K562 (cell line): ENCODE data around the gene HEPACAM2. TPM values are rescaled to one million over a fixed set of nuclear protein-coding genes. Genes with fewer than 3 reads are reported as not detected.

Experiments used
- E2F3 ChIP-seq: fragments of 250-450 bp; sonication (Bioruptor Pico); IDR thresholded peaks from 2 replicates; pipeline ENCODE4 v1.4.0; 2020; ENCODE audit warnings: mild to moderate bottlenecking
- ERF ChIP-seq: fragments of 450-650 bp; formaldehyde crosslinking; IDR thresholded peaks from 2 replicates; pipeline ENCODE4 v1.4.0; 2020; ENCODE audit warnings: mild to moderate bottlenecking, mixed read lengths
- ESRRA ChIP-seq: fragments of 450-650 bp; IDR thresholded peaks from 2 replicates; pipeline ENCODE4 v1.6.1; 2014; ENCODE audit warnings: low read depth, mild to moderate bottlenecking, moderate library complexity, borderline replicate concordance
- FOXP1 ChIP-seq: sonication (generic); formaldehyde crosslinking; IDR thresholded peaks from 2 replicates; pipeline ENCODE4 v1.8.0; 2022; ENCODE audit warnings: mild to moderate bottlenecking, missing genetic modification reagents
- GABPB1 ChIP-seq: sonication (generic); formaldehyde crosslinking; IDR thresholded peaks from 2 replicates; pipeline ENCODE4 v1.8.0; 2022; ENCODE audit warnings: mild to moderate bottlenecking, missing genetic modification reagents
- HDGF ChIP-seq: fragments of 450-650 bp; IDR thresholded peaks from 2 replicates; pipeline ENCODE4 v1.6.1; 2016
- HMG20A ChIP-seq: fragments of 450-650 bp; formaldehyde crosslinking; conservative IDR thresholded peaks from 2 replicates; pipeline ENCODE4 v1.4.0; 2020; ENCODE audit warnings: mild to moderate bottlenecking, mixed read lengths
- IFI16 ChIP-seq: fragments of 250-450 bp; sonication (Bioruptor Pico); IDR thresholded peaks from 2 replicates; pipeline ENCODE4 v2.1.2; 2022; ENCODE audit warnings: mild to moderate bottlenecking, inconsistent platforms
- MITF ChIP-seq: IDR thresholded peaks from 2 replicates; pipeline ENCODE4 v1.6.1; 2014; ENCODE audit warnings: antibody characterized with exemption
- MXD1 ChIP-seq: fragments of 250-450 bp; sonication (Bioruptor Pico); IDR thresholded peaks from 2 replicates; pipeline ENCODE4 v1.8.0; 2021; ENCODE audit warnings: borderline replicate concordance, mild to moderate bottlenecking, moderate library complexity; ENCODE audit not compliant: poor library complexity, severe bottlenecking
- NCOA2 ChIP-seq, 2 experiments: fragments of 450-650 bp; IDR thresholded peaks; 2 replicates each; pipeline ENCODE4 v1.6.1; 2018; ENCODE audit warnings: mild to moderate bottlenecking in 2 of 2, moderate library complexity in 1 of 2; ENCODE audit not compliant: partially characterized antibody in 2 of 2
- NCOA4 ChIP-seq: fragments of 450-650 bp; IDR thresholded peaks from 2 replicates; pipeline ENCODE4 v1.6.1; 2018; ENCODE audit warnings: mild to moderate bottlenecking; ENCODE audit not compliant: partially characterized antibody
- NFIC ChIP-seq: fragments of 450-650 bp; IDR thresholded peaks from 2 replicates; pipeline ENCODE4 v1.6.1; 2017; ENCODE audit warnings: mild to moderate bottlenecking, inconsistent platforms
- RAD51 ChIP-seq: fragments of 450-650 bp; IDR thresholded peaks from 2 replicates; pipeline ENCODE4 v1.7.1; 2016; ENCODE audit warnings: low read depth, mild to moderate bottlenecking, borderline replicate concordance
- RNF219 ChIP-seq: fragments of 250-450 bp; sonication (Bioruptor Pico); IDR thresholded peaks from 2 replicates; pipeline ENCODE4 v1.5.0; 2022; ENCODE audit warnings: mild to moderate bottlenecking
- SMAD2 ChIP-seq: fragments of 150-350 bp; IDR thresholded peaks from 2 replicates; pipeline ENCODE4 v1.6.1; 2014; ENCODE audit warnings: low read depth, mild to moderate bottlenecking, low read length
- SRSF1 ChIP-seq: fragments of 200-400 bp; formaldehyde crosslinking; IDR thresholded peaks from 2 replicates; pipeline ENCODE4 v1.6.1; 2017; ENCODE audit warnings: mild to moderate bottlenecking, low read depth, low read length, moderate library complexity
- STAT6 ChIP-seq: sonication (generic); formaldehyde crosslinking; IDR thresholded peaks from 2 replicates; pipeline ENCODE4 v1.8.1; 2023; ENCODE audit warnings: mild to moderate bottlenecking, missing genetic modification reagents
- TAF15 ChIP-seq: fragments of 200-400 bp; formaldehyde crosslinking; IDR thresholded peaks from 2 replicates; pipeline ENCODE4 v1.6.1; 2017; ENCODE audit warnings: mild to moderate bottlenecking, low read depth, low read length, moderate library complexity
- TAL1 ChIP-seq: fragments of 450-650 bp; IDR thresholded peaks from 2 replicates; pipeline ENCODE4 v1.6.1; 2016; ENCODE audit warnings: mild to moderate bottlenecking
- ZNF224 ChIP-seq: sonication (generic); formaldehyde crosslinking; IDR thresholded peaks from 2 replicates; pipeline ENCODE4 v1.8.0; 2022; ENCODE audit warnings: mild to moderate bottlenecking, missing genetic modification reagents
- ZNF24 ChIP-seq: fragments of 450-650 bp; IDR thresholded peaks from 2 replicates; pipeline ENCODE4 v1.6.1; 2016
- ZNF76 ChIP-seq: fragments of 250-450 bp; sonication (Bioruptor Pico); IDR thresholded peaks from 2 replicates; pipeline ENCODE4 v1.4.0; 2020; ENCODE audit warnings: mild to moderate bottlenecking, moderate library complexity, borderline replicate concordance
- polyA plus RNA-seq, 8 experiments: library from polyadenylated mRNA; depleted of rRNA in 4 of 8; stranded (reverse) in 5 of 8; unstranded in 3 of 8; fragments of >200 nt; fragmentation: Nextera tagmentation in 2 of 8; fragmentation: Illumina TruSeq in 1 of 8; extraction: Ambion mirVana in 2 of 8; extraction: Trizol in 1 of 8; gene quantifications; 2 replicates each; pipeline versions ENCODE4 v1.2.1 to v1.2.3, GENCODE V29; 2011 to 2014; ENCODE audit warnings: inconsistent platforms in 1 of 8, missing spikeins in 1 of 8
- total RNA-seq, 7 experiments: library from RNA; depleted of rRNA in 6 of 7; stranded (reverse); fragments of >200 nt in 6 of 7; fragmentation: Illumina TruSeq in 2 of 7; extraction: Trizol in 2 of 7; gene quantifications; 2 replicates each; pipeline versions ENCODE4 v1.2.1 to v1.2.3, GENCODE V29; 2011 to 2021; ENCODE audit warnings: low replicate concordance in 1 of 7

Gene HEPACAM2
- total and polyA plus RNA-seq, 9 of the 15 experiments (the other 6 are each of a cell fraction or from before 2014, with no cell fraction given): 2.0 to 6.5 (median 3.9) TPM

GRCh38 chr7:93231799-93232672 is 5.8 kb upstream of the HEPACAM2 start, which contains the start of gene VPS50 (continued):
- TF ChIP-seq HMG20A (no peak), MXD1 (CRISPR knock-in tag) (no peak), TAF15 (no peak), ZNF224 (no peak), IFI16 (CRISPR knock-in tag) (no peak), RNF219 (CRISPR knock-in tag) (no peak), FOXP1 (CRISPR knock-in tag) (no peak; the same call in 1 of the 2 replicates), TAL1 (no peak), ZNF76 (CRISPR knock-in tag) (no peak), NFIC (no peak), ERF (CRISPR knock-in tag) (no peak), MITF (peak; percentile 54; the same call in 1 of the 2 replicates), HDGF (no peak), ESRRA (0 out of 2 replicates have a peak, but pooled peaks have one; percentile 9), RAD51 (peak; percentile 98), GABPB1 (CRISPR knock-in tag) (no peak; the same call in 1 of the 2 replicates), ZNF24 (no peak), STAT6 (CRISPR knock-in tag) (no peak), NCOA2 (IDR thresholded peaks at IDR 0.05; ENCODE audit: partially characterized antibody in 2 of 2) (peak in 1 of 2 experiments; percentile 81), E2F3 (no peak; the same call in 1 of the 2 replicates), NCOA4 (no peak), SMAD2 (no peak), SRSF1 (no peak)
